ENCODE data around the gene SLC4A4. TPM values are rescaled to one million over a fixed set of nuclear protein-coding genes. Genes with fewer than 3 reads are reported as not detected.

SLC4A4 gene
- total RNA-seq, 4 donors from 2014 or later, result 0.30 to 0.56 (median 0.34) TPM; not detected in 1

- H3K27me3 ChIP-seq, result no peaks in the 10 kb centered on the region
- no peak overlapping the region for H3K27ac ChIP-seq
- WGBS, result 83% methylated on average over 3 of the region's 3 CpGs
- TF ChIP-seq CTCF (IDR thresholded peaks at IDR 0.05), result no peak
- no peaks in the 10 kb centered on the region for H3K36me3 ChIP-seq
- H3K9me3 ChIP-seq, result no peaks in the 10 kb centered on the region
- DNase-seq (ENCODE audit: low spot score in 2 of 2), result no peak
- H3K4me1 ChIP-seq, result no peaks in the 10 kb centered on the region
- no peak overlapping the region for H3K4me3 ChIP-seq
These were observed 128.0 kb downstream of the SLC4A4 start for GRCh38 chr4:71466775-71467174.

GRCh38 chr4:71468116-71468710 is 129.4 kb downstream of the SLC4A4 start:
- 61% methylated on average over 2 of the region's 2 CpGs for WGBS
- DNase-seq (ENCODE audit: low spot score in 2 of 2), result no peak
- no peak overlapping the region for H3K4me3 ChIP-seq
- H3K4me1 ChIP-seq, result no peaks in the 10 kb centered on the region
- H3K36me3 ChIP-seq, result no peaks in the 10 kb centered on the region
- no peaks in the 10 kb centered on the region for H3K9me3 ChIP-seq
- no peaks in the 10 kb centered on the region for H3K27me3 ChIP-seq
- TF ChIP-seq EP300 (IDR thresholded peaks at IDR 0.05) (no peak), POLR2A (IDR thresholded peaks at IDR 0.05) (no peak), POLR2AphosphoS5 (IDR thresholded peaks at IDR 0.05) (no peak), CTCF (IDR thresholded peaks at IDR 0.05) (no peak)
- no peak overlapping the region for H3K27ac ChIP-seq

GRCh38 chr4:71469541-71469940 is 130.7 kb downstream of the SLC4A4 start:
- Histone ChIP-seq H3K36me3 (no peaks in the 10 kb centered on the region), H3K4me3 (no peak overlapping the region), H3K4me1 (no peaks in the 10 kb centered on the region), H3K27ac (no peak overlapping the region), H3K9me3 (no peaks in the 10 kb centered on the region), H3K27me3 (no peaks in the 10 kb centered on the region)
- TF ChIP-seq EP300 (IDR thresholded peaks at IDR 0.05) (no peak), POLR2AphosphoS5 (IDR thresholded peaks at IDR 0.05) (no peak), CTCF (IDR thresholded peaks at IDR 0.05) (no peak), POLR2A (IDR thresholded peaks at IDR 0.05) (no peak)
- no peak for DNase-seq (ENCODE audit: low spot score in 2 of 2)

- no peak for DNase-seq (ENCODE audit: low spot score in 2 of 2)
- no peak overlapping the region for H3K27ac ChIP-seq
- no peaks in the 10 kb centered on the region for H3K4me1 ChIP-seq
- TF ChIP-seq POLR2A (IDR thresholded peaks at IDR 0.05) (no peak), CTCF (IDR thresholded peaks at IDR 0.05) (no peak), EP300 (IDR thresholded peaks at IDR 0.05) (no peak)
- H3K9me3 ChIP-seq, result no peaks in the 10 kb centered on the region
- no peaks in the 10 kb centered on the region for H3K27me3 ChIP-seq
- H3K4me3 ChIP-seq, result no peak overlapping the region
- no peaks in the 10 kb centered on the region for H3K36me3 ChIP-seq
These were observed 131.7 kb downstream of the SLC4A4 start for GRCh38 chr4:71470524-71470923.

- no peaks in the 10 kb centered on the region for H3K36me3 ChIP-seq
- 94% methylated on average over 2 of the region's 2 CpGs for WGBS
- H3K4me3 ChIP-seq, result no peak overlapping the region
- H3K27me3 ChIP-seq, result no peaks in the 10 kb centered on the region
- no peak for DNase-seq (ENCODE audit: low spot score in 2 of 2)
- H3K9me3 ChIP-seq, result no peaks in the 10 kb centered on the region
- no peaks in the 10 kb centered on the region for H3K4me1 ChIP-seq
- no peak overlapping the region for H3K27ac ChIP-seq
- TF ChIP-seq CTCF (IDR thresholded peaks at IDR 0.05) (no peak), POLR2AphosphoS5 (IDR thresholded peaks at IDR 0.05) (no peak), EP300 (IDR thresholded peaks at IDR 0.05) (no peak), POLR2A (IDR thresholded peaks at IDR 0.05) (no peak)
These were observed 134.1 kb downstream of the SLC4A4 start for GRCh38 chr4:71472946-71473345.

Measured in suprapubic skin (tissue), 4 donors.